Thyroid gland (tissue), 4 donors: ENCODE results near the gene ADAP1.

Experiments
- POLR2A ChIP-seq, 2 donors: fragments of 450-650 bp; IDR thresholded peaks; one replicate each; pipeline ENCODE4 v1.6.1; 2017; ENCODE audit warnings: antibody characterized with exemption in 2 of 2, mild to moderate bottlenecking in 2 of 2, moderate library complexity in 1 of 2
- TF ChIP-seq, protein P1 (sequence below), 6 experiments: fragments of 200-600 bp in 3 of 6; fragments of 450-650 bp in 3 of 6; sonication (generic) in 3 of 6; IDR thresholded peaks; one replicate each; pipeline ENCODE4 v1.5.1; 2016 to 2019; ENCODE audit warnings: antibody characterized with exemption in 6 of 6, mild to moderate bottlenecking in 2 of 6, inconsistent platforms in 1 of 6, moderate library complexity in 1 of 6

DNA sequence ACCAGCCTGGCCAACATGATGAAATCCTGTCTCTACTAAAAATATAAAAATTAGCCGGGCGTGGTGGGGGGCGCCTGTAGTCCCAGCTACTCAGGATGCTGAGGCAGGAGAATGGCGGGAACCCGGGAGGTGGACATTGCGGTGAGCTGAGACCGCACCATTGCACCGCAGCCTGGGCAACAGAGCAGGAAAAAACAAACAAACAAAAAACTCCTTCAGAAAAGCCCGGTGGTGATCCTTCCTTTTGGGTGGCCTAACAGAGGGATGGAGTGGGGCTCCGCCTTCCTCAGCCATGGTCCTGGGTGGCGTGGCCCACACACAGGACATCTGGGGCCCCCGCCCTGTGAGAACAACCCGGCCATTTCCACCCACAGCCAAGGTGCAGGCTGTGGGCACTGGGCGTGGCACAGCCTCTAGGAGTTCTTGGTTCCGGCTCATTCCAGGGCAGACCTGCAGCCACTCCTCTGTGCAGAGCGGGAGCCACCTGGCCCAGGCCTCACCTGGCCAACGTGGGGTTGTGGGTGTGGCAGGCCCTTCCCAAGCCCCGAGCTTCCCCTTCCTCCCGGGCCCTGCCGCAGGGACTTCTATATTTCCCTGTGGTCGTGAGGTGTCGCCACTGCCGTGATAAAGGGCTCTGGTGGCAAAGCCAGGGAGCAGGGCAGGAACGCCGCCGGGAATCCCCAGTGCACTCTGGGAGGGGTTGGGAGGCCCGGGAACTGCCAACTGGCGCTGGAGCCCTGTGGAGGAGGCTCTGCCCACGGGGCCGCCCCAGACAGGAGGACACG lies 40.6 kb downstream of the ADAP1 start:
- TF ChIP-seq, protein P1, sequence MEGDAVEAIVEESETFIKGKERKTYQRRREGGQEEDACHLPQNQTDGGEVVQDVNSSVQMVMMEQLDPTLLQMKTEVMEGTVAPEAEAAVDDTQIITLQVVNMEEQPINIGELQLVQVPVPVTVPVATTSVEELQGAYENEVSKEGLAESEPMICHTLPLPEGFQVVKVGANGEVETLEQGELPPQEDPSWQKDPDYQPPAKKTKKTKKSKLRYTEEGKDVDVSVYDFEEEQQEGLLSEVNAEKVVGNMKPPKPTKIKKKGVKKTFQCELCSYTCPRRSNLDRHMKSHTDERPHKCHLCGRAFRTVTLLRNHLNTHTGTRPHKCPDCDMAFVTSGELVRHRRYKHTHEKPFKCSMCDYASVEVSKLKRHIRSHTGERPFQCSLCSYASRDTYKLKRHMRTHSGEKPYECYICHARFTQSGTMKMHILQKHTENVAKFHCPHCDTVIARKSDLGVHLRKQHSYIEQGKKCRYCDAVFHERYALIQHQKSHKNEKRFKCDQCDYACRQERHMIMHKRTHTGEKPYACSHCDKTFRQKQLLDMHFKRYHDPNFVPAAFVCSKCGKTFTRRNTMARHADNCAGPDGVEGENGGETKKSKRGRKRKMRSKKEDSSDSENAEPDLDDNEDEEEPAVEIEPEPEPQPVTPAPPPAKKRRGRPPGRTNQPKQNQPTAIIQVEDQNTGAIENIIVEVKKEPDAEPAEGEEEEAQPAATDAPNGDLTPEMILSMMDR (IDR thresholded peaks at IDR 0.05) = no peak
- TF ChIP-seq POLR2A (IDR thresholded peaks at IDR 0.05) = no peak
